ENCODE measurements around the gene ATP1B3.
"Not testable (repeated sequence)": the region's sequence is repeated elsewhere in the genome, so short reads cannot be mapped to it uniquely, and the experiment has no call there.

Gene ATP1B3

DNA sequence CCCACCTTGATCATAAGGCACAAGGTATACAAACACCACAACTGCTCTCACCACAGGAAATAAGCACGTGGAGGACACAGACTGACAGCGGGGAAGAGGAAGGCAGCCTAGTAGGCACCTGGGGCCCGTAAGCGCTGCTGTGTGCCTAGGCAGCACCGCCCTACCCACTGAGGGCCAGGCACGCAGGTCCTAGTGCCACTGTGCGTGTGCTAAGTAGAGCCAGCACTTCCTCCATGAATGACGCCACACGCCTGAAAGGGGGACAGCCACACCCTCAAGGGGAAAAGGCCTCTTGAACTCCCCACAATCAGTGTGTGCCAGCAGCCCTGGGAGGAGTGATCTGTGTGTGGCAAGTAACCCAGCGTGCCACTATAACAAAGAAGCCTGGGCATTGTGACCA lies 73.0 kb downstream of the ATP1B3 start:
- no peak for DNase-seq (ENCODE audit: low read depth)

DNA sequence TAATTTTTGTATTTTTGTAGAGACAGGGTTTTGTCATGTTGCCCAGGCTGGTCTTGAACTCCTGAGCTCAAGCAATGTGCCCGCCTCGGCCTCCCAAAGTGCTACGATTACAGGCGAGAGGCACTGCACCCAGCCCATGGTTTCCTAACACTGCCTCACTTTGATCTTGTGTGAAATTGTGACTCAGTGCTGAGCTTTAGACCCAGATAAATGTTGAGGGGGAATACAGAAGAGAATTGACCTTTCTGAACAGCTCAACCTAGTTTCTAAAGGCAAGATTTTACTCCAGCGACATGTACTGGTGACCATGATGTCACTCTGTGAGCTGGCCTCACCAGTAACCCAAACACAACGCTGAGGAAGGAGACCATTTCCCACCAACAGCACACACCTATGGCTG lies 73.5 kb downstream of the ATP1B3 start:
- DNase-seq (ENCODE audit: low read depth), result no peak

DNA sequence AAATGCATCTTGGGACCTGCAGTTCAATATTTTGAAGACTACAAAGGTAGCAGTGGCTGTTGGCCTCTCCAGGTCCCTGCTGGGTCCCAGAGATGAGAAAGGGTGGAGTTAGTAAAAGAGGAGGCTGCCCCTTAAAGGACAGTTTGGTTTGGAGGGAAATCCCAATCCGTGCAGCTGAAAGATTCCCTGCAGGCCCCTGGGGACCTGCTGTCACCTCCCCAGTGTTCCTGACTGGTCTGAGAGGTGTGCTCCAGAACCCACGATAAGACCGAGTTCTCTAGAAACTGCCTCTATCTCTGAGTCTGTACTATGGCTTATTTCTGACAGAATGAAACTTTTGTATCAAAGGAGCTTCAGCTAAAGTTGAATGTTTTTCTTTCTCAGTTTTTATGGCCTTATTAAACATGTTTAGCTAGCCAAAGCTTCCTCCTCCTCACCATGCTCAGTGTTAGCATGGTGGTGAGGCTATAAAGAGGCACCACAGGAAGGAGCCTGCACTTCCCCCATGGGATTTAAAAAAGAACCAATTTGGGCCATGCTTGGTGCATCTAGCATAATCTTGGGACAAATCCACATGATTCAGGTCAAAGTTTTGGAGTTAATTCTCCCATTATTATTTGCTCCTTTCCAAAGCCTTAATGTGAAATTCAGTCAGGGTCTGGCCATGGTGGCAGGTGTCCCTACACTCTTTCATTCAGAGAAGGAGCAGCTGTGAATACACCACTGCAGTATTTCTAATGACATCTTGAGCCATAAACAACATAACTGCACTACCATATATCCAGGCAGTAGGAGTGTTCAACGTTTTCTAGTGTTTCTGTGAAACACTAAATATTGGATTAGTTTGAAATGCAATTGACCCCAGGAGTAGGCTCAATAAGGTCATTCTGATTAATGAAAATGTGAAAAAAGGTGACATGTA lies 74.4 kb downstream of the ATP1B3 start:
- DNase-seq (ENCODE audit: low read depth), result no peak

DNA sequence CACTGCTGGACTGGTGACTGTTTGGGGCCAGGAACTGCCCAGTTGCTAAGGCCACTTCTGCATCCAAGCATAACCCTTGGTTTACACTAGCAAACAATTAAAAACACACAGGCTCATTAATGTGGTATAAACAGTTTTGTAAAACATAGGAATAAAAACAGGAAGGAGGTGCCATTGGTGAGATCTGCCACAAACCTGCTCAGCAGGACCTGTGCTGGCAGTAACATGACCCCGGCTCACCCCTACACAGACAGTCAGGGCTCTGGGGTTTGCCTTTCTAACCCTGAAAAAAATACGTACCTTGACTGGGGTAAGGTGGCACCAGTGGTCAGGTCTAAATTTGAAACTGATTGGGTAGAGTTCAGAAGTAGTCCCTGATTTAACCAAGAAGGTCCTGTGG lies 76.2 kb downstream of the ATP1B3 start:
- DNase-seq (ENCODE audit: low read depth), result no peak

DNA sequence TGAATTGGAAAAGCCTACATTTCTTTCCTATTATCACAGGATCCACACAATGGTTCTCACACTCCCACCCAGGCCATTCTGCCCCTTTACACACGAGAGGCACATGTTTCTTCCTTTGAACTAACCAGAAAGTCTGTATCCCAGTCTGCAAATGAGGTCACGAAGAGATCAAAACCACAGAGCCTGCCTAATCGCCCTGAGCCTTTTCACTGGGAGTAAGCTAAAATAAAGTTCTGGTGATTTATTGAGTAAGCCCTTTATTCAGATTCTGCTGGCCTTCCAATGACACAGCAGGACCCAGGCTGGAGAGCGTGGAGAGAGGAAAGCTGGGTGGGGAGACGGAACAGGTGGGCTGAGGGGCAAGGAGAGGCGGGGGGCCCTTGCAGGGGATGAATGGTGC lies 78.7 kb downstream of the ATP1B3 start:
- DNase-seq (ENCODE audit: low read depth), result no peak

DNA sequence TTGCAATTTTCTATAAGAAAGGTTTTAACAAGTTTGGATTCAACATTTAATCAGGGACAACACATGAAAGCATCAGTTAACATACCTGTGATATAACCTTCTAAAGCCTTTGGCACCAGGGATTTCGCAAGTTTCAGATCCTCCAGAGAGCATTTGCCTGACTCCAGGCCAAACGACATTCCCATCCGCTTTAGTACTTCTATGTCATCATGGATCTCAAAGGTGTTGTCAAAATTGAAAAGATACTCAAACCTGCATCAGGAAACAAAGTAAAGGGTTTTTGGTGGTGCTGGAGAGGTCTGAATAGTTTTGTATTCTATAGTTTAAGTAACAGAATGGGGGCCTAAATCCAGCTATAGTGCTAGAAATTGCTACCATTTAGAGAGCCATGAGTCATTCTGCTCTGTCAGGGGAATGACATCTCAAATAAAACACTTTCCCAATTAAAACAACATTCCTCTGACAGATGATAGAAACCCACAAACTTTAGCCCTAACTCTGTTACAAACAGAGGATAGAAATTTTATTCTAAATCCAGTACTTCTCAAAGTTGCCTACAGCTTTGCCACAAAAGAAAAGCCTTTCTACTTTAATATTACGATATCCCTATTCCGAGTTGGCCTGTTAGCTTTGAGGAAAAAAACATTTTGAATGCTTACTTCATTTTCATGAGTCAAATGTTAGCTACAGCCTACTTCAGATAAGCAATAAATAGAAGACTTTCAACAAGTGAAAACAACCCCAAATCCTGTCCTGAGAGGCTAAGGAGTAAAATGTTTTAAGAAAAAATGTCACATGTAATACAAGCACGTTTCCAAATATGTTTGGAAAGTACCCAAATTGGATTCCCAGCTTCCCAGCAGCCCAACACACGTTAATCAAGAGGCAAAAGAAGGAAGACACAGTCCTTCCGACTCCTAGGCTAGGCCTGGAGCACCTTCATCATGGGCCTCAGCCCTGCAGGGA lies 83.4 kb downstream of the ATP1B3 start:
- DNase-seq (ENCODE audit: low read depth), result no peak

DNA sequence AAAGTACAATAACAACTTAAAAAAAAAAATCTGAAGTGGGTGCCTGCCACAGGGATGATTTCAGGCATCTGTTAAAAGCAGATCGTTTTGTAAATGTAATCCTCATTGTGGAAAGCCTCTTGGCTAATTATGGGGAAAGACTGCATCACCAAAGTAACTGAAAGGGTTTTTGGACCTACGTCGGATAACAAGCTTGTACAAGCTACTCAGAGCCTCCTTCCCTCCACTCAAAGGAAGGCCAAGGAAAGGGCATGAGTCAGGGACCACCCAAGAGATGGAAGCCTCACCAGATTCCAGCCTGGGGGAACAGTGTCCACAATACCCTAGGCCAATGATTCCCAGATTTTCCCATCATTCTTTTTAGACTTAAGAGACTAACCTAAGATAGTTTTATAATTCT lies 84.3 kb downstream of the ATP1B3 start:
- DNase-seq (ENCODE audit: low read depth), result no peak

DNA sequence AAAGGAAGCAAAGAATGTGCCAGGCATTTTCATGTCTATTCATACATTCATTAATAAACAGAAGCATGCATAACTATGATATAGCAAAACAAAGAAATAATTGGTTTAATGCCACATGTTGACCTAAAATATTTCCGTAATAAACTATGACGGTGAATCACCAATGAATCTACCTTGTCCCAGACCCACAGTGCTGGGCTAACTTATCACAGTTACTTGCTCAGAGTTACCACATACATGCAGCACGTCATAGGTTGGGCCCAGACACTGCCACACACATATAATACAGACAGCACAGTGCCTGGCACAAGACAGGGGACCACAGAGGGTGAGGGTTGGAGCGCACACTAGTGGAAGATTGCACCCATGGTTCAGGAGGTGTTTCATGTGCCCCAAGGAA lies 86.9 kb downstream of the ATP1B3 start:
- no peak for DNase-seq (ENCODE audit: low read depth)

DNA sequence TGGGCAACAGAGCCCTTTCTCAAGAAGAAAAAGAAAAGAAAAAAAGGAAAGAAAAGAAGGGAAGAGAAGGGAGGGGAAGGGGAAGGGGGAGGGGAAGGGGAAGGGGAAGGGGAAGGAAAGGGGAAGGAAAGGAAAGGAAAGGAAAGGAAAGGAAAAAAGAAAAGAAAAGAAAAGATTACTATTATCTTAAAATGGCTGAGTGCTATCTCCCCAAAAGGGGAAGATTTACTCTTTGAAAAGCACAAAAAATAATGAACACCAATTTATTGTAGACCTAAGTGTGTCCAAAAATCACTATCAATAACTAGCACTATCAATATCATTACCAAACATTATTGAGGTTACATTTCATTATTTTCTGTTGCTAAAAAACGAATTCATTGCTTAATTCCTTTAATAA lies 89.0 kb downstream of the ATP1B3 start:
- no peak for DNase-seq (ENCODE audit: low read depth)

DNA sequence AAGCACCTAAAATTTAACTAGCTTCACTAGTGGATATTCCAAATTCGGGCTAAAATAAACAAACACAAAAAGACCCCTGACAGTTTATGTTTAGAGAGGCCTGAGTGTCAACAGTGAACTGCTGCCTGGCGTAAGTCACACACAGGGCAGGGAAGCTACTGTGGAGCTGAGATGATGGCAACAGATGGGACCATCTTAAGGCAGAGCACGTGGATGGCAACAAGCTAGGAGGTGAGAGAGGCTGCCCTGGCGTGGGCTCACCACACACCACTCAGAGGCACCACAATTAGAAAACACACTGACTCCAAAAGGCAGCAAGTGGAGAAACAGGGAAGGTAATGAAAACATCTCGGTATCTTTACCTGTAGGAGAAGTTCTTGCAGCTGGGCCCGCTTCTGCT lies 93.3 kb downstream of the ATP1B3 start:
- DNase-seq (ENCODE audit: low read depth), result no peak

DNA sequence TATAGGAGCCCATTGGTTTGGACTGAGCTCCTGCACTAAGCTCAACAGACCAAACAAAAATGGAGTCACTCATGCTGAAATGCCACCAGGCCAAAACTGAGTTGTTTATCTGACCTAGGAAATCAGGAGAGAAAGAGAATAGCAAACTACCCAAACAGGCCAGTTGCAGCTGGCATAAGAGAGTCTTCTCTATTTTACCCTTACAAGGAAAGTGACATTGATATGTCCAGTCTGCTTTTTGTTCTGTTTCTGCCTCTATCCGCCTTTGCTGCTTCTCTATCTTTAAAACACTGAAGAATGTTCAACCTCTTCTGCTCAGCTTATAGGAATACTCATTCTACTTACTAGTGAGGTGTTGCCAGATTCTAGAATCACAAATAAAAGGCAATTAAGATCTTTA lies 95.1 kb downstream of the ATP1B3 start:
- DNase-seq (ENCODE audit: low read depth), result no peak

DNA sequence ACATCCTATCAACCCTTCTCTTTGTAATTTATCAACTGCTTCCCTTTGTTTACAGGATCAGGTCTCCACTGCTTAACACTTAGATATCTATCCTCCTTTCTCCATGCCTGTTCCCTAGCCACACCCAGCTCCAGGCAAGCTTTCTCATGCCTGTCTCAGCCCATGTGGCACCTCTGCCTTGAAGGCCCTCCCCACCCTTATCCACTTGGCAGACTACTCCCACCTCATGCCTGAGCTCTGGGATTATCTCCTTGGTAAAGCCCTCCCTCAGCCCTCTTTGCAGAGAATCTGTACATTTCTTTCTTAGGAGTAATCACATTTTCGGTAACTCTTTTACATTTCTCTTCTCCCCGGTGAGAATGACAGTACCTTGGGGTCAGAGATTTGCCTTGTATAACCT lies 96.0 kb downstream of the ATP1B3 start:
- DNase-seq (ENCODE audit: low read depth), result no peak

DNA sequence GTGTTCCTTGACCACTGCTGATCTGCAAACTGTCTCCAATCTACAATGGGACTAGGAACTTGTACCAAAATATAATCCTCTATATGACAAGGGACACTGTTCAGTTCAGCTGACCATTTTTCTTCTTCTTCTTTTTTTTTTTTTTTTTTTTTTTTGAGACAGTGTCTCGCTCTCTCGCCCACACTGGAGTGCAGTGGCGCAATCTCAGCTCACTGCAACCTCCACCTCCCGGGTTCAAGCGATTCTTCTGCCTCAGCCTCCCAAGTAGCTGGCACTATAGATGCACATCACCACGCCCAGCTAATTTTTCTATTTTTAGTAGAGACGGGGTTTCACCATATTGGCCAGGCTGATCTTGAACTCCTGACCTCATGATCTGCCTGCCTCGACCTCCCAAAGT lies 98.3 kb downstream of the ATP1B3 start:
- not testable (repeated sequence) for DNase-seq (ENCODE audit: low read depth)
